Ascending aorta (tissue), 2 donors: ENCODE data around the gene MGLL. TPM values are rescaled to one million over a fixed set of nuclear protein-coding genes. Genes with fewer than 3 reads are reported as not detected.

ENCODE experiments used
- DNase-seq, 2 donors: peaks; one replicate each; pipeline ENCODE4 v3.0.0-alpha.2; 2019; ENCODE audit warnings: low spot score in 2 of 2
- H3K27ac ChIP-seq, 2 donors: fragments of 200-600 bp; sonication (generic); one replicate each; pipeline ENCODE4 v1.5.1; 2016 to 2017; ENCODE audit warnings: mild to moderate bottlenecking in 1 of 2
- H3K27me3 ChIP-seq: fragments of 200-600 bp; sonication (generic); one replicate; pipeline ENCODE4 v1.5.1; 2017
- H3K36me3 ChIP-seq, 2 donors: fragments of 200-600 bp; sonication (generic); one replicate each; pipeline ENCODE4 v1.5.1; 2016
- H3K4me1 ChIP-seq, 2 donors: fragments of 200-600 bp; sonication (generic); one replicate each; pipeline ENCODE4 v1.5.1; 2016 to 2017; ENCODE audit warnings: mild to moderate bottlenecking in 1 of 2
- H3K4me3 ChIP-seq, 2 donors: fragments of 200-600 bp; sonication (generic); one replicate each; pipeline ENCODE4 v1.5.1; 2016 to 2017; ENCODE audit warnings: mild to moderate bottlenecking in 1 of 2
- H3K9me3 ChIP-seq, 2 donors: fragments of 200-600 bp; sonication (generic); one replicate each; pipeline ENCODE4 v1.5.1; 2016
- CTCF ChIP-seq, 3 experiments: fragments of 200-600 bp in 2 of 3; fragments of 450-650 bp in 1 of 3; sonication (generic) in 2 of 3; IDR thresholded peaks; one replicate each; pipeline ENCODE4 v1.5.1; 2016 to 2019; ENCODE audit warnings: antibody characterized with exemption in 3 of 3, mild to moderate bottlenecking in 1 of 3, moderate library complexity in 1 of 3
- intact Hi-C: fragments of 100-400 bp; cut with DNase I; formaldehyde crosslinking; loops from one replicate; pipeline ENCODE4 v1.15.1; 2023
- total RNA-seq: library from RNA; depleted of rRNA; stranded (reverse); fragments of >200 nt; gene quantifications from one replicate; pipeline ENCODE4 v1.1.0, GENCODE V29; 2016

Gene MGLL
- total RNA-seq, 1 donor from 2014 or later: 101 TPM

GRCh38 chr3:127691489-127691888 is 130.8 kb downstream of the MGLL start:
- H3K4me1 ChIP-seq: peaks cover 30 to 38% of the 10 kb centered on the region in 2 donors
- H3K27ac ChIP-seq: peak overlapping the region; percentile 85 to 89
- H3K9me3 ChIP-seq: no peaks in the 10 kb centered on the region
- no peak for DNase-seq
- H3K36me3 ChIP-seq: peaks cover 5 to 14% of the 10 kb centered on the region in 2 donors
- H3K27me3 ChIP-seq: no peaks in the 10 kb centered on the region
- intact Hi-C loops: loop anchor here (2.0 kb wide), 3 partner anchors 19 to 131 kb away; partner anchors contain the start of genes ABTB1 and MGLL
- H3K4me3 ChIP-seq: no peak overlapping the region
- no peak for TF ChIP-seq CTCF (IDR thresholded peaks at IDR 0.05)

- H3K27ac ChIP-seq: peak overlapping the region; percentile 85 to 89
- peaks cover 5 to 14% of the 10 kb centered on the region in 2 donors for H3K36me3 ChIP-seq
- peaks cover 29 to 32% of the 10 kb centered on the region in 2 donors for H3K4me1 ChIP-seq
- no peaks in the 10 kb centered on the region for H3K27me3 ChIP-seq
- H3K9me3 ChIP-seq: no peaks in the 10 kb centered on the region
- DNase-seq: no peak
- intact Hi-C loops: loop anchor here (1.0 to 2.0 kb wide), 4 partner anchors 18 to 166 kb away; partner anchors contain the start of genes ABTB1 and MGLL
- no peak overlapping the region for H3K4me3 ChIP-seq
- peak; percentile 60 to 73 (median 71) for TF ChIP-seq CTCF (IDR thresholded peaks at IDR 0.05)
These were observed 131.4 kb downstream of the MGLL start for GRCh38 chr3:127690823-127691452.

GRCh38 chr3:127690106-127690505 is 132.2 kb downstream of the MGLL start:
- Histone ChIP-seq H3K36me3 (peaks cover 5 to 14% of the 10 kb centered on the region in 2 donors), H3K4me1 (peaks cover 29 to 32% of the 10 kb centered on the region in 2 donors), H3K4me3 (no peak overlapping the region), H3K27ac (peak overlapping the region; percentile 85 to 89), H3K9me3 (no peaks in the 10 kb centered on the region), H3K27me3 (no peaks in the 10 kb centered on the region)
- TF ChIP-seq CTCF (IDR thresholded peaks at IDR 0.05): no peak
- DNase-seq: no peak
- intact Hi-C loops: loop anchor here (1.0 to 2.0 kb wide), 4 partner anchors 17 to 167 kb away; partner anchors contain the start of genes ABTB1 and MGLL

GRCh38 chr3:127689266-127689860 is 133.0 kb downstream of the MGLL start:
- no peak for TF ChIP-seq CTCF (IDR thresholded peaks at IDR 0.05)
- intact Hi-C loops: no loop called here

GRCh38 chr3:127688416-127689265 is 133.7 kb downstream of the MGLL start:
- Histone ChIP-seq H3K9me3 (no peaks in the 10 kb centered on the region), H3K27ac (peak overlapping the region; percentile 85 to 89), H3K4me1 (peaks cover 29 to 32% of the 10 kb centered on the region in 2 donors), H3K4me3 (no peak overlapping the region), H3K36me3 (peaks cover 5 to 14% of the 10 kb centered on the region in 2 donors), H3K27me3 (no peaks in the 10 kb centered on the region)
- intact Hi-C loops: no loop called here
- TF ChIP-seq CTCF (IDR thresholded peaks at IDR 0.05): no peak
- peak in 1 of 2 donors; percentile 72 for DNase-seq

More at GRCh38 chr3:127689266-127689860, 133.0 kb downstream of the MGLL start:
- H3K27me3 ChIP-seq: no peaks in the 10 kb centered on the region
- peak overlapping the region; percentile 85 to 89 for H3K27ac ChIP-seq
- H3K4me3 ChIP-seq: no peak overlapping the region
- peaks cover 5 to 14% of the 10 kb centered on the region in 2 donors for H3K36me3 ChIP-seq
- H3K9me3 ChIP-seq: no peaks in the 10 kb centered on the region
- DNase-seq: peak in 1 of 2 donors; percentile 60
- peaks cover 29 to 32% of the 10 kb centered on the region in 2 donors for H3K4me1 ChIP-seq
